ENCODE data around the gene KLK11.

Gene KLK11

DNA sequence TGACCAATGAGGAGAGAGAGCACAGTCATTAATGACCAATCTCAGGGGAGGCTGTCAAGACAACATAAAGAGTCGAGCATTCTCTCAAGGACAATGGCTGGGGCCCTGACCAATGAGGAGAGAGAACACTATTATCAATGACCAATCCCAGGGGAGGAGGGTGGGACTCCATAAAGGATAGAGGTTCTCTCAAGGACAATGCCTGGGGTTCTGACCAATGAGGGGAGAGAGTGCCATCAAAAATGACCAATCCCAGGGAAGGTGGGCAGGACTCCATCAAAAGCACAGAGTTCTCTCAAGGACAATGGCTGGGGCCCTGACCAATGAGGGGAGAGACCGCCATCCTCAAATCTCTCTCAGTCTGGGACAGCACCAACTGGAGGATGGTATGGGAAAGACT lies 3.3 kb upstream of the KLK11 start:
- in situ Hi-C loops (cut with HindIII; ENCODE audit: low sequenced_read_pairs), result no loop called here

DNA sequence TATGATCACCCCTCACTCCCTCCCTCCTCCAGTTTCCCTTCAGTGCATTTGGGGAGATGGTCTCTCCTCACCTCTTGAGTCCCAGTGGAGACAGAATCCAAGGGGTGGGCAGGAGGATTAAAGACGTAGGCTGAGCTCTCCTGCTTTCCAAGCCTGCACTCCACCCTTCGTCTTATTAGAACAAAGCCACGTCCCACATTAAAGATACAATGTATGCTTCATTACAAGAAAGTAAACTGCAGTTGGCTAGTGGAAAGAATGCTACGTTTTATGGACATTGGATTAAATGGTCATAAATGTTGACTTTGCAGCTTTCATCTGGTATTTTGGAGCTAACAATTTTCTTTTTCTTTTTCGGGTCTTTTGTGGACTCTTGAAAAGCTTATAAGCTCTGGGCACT lies 1.5 kb upstream of the KLK11 start:
- in situ Hi-C loops (cut with HindIII; ENCODE audit: low sequenced_read_pairs), result no loop called here

DNA sequence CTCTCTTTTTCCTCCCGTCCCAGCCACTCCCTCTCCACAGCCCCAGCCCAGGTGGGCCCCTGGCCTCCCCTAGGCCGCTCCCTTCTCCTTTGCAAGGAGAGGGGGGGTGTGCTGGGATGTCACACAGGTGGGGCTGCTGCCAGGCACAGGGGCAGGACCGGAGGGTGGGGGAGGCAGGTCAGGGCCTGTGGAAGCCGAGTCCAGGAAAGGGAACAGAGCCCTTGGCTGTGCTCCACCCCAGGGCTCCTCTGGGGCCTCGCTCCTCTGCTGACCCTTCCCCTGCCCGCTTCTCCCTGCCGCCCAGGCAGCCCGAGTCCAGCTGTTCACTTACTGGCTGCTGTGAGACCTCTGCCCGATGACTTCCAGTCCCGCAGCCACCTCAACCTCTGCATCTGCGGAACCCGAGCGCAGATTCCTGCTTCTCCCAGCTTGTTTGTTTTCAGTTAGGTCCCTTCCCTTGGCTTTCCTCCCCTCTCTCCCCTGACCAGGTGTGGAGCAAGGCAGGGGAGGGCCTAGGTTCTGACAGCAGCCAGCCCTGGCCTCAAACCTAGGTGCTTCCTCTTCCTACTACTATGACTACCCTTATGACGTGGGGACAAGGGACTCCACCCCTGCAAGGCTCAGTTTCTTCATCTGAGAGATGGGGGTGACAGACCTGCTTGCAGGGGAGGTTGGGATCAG lies 850 bp upstream of the KLK11 start:
- in situ Hi-C loops (cut with HindIII; ENCODE audit: low sequenced_read_pairs), result no loop called here

DNA sequence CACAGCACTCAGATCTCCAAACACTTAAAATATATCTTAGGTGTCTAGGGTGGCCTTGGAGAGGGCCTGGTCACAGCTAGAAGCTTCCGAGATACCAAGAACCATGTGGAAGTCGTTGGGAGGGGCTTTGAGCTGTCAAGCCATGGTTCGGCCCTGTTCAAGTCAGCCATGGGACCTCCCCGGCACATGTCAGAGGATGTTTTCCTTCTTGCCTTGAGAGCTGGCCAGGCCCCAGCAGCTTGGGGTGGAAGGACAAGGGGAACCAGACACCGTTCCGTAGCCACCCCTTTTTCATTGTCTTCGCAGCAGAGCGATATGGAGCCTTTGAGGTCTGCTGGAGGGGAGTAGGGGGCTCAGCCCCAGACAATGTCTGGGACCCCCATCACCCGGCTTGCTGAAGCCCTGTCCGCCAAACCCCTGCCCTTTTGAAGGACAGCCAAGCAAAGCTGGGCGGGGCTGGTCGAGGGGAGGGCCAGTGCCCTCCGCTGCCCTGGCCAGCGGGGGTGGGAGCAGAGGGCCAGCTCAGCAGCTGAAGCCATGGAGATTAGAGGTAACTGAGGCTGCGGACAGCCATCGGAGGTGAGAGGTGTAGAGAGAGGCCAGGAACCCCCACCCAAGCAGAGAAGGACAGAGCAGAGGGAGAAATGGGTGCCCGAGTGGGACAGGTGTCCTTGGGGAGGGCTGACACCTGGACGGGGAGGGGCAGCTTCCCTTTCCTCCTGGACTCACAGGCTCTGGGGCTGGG lies 435 bp downstream of the KLK11 start:
- in situ Hi-C loops (cut with HindIII; ENCODE audit: low sequenced_read_pairs), result no loop called here

DNA sequence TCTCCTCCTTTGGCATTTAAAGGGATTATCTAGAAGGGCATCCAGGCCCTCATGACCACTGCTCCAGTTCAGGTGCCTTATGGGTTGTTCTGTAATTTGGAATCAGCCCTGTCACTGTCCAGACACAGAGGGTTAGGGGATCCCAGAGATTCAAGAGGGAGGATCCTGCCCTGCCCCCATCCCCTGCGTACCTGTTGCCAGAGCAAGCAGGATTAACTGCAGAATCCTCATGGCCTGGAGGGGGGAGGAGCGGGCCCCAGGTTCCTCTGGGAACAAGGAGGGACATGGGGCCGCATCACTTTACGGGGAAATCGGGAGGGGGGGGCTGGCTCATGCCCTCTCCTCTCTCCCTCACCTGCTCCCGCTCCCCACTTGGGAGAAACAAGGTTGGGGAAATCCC lies 1.0 kb downstream of the KLK11 start:
- in situ Hi-C loops (cut with HindIII; ENCODE audit: low sequenced_read_pairs), result no loop called here

DNA sequence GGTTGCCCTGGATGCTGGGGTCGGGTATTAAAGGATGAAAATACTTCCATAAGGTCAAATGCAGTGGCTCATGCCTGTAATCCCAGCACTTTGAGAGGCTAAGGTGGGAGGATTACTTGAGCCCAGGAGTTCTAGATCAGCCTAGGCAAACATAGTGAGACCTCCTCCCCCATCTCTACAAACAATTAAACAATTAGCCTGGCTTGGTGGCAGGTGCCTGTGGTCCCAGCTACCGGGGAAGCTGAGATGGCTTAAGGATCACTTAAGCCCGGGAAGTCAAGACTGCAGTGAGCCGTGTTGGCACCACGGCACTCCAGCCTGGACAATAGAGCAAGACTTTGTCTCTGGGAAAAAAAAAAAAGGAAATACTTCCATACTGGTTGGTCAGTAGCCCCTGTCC lies 1.5 kb downstream of the KLK11 start:
- in situ Hi-C loops (cut with HindIII; ENCODE audit: low sequenced_read_pairs), result no loop called here

DNA sequence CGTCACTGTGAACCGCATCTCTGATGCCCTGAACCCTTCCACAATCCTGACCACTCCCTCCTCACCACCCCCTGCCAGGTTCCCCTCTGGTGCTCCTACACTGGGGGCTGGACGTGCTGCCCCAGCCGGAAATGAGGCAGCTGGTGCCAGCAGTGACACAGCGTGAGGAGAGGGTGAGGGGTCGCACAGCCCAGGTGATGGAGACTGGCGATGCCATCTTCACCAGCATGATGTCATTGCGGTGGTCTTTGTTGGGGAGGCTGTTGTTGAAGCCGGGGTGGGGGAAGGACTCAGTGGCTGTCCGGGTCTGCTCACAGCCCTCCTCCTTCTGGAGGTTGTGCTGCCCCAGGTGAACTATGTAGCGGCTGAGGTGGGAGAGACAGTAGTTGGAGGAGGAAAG lies 2.5 kb downstream of the KLK11 start:
- in situ Hi-C loops (cut with HindIII; ENCODE audit: low sequenced_read_pairs), result no loop called here

DNA sequence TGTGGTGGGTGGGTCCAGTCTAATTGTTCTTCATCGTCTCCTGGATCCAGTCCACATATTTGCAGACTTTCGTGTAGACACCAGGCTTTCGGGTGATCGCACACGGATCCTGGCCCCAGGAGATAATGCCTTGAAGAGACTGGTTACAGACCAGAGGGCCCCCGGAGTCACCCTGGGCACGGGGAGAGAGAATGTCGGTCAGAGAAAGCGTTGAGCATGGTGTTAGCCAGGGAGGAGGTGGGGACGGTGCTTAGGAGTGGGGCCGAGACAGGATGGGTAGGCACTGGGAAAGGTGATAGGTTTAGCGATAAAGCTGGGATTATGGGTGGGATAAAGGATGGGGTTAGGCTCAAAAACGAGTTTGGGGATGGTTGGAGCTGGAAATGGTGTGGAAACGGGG lies 3.9 kb downstream of the KLK11 start:
- in situ Hi-C loops (cut with HindIII; ENCODE audit: low sequenced_read_pairs), result no loop called here

DNA sequence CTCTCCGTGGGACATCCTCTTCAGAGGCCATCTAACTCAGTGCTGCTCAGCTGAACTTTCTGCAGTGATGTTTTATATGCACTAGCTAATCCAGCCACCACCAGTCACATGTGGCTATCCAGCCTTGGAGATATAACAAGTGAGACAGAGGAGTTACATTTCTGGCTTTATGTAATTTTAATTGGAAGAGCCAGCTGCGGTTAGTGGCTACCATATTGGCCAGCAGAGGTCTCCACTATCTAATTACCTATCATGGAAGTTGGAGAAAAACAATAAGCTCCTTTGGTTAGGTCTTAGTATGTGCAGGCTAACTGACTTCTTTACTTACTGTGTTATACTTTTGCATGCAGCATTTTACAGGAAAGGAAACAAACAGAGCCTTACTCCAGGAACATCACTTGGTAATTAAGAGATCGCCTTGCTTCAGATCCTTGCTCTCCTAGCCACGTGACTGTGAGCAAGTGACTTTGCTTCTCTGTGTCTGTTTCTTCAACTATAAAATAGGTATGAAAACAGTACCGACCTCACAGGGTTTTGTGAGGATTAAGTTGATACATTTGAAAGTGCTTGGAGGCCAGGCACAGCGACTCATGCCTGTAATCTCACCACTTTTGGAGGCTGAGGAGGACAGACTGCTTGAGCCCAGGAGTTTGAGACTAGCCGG lies 5.3 kb downstream of the KLK11 start:
- in situ Hi-C loops (cut with HindIII; ENCODE audit: low sequenced_read_pairs), result no loop called here

DNA sequence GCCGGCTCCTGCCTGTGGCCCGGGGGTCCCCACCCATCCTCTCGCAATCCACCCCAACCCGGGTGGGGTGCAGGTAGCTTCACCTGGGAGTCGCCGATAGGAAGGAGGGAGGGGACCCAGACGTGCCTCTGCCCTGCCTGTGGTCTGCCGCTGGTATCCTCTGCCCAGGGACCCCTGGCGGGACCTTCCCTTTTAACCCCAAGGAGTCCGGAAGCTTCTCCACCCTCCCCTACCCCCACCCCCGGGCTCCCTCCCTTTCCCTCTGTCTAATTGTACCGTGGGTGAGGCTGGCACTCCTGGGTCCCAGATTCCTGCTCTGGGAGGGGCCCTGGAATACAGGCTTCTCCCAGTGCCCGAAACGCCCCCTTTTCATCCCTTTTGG lies 6.9 kb downstream of the KLK11 start, which contains the start of gene KLK10:
Gene KLK10 (minus strand): TSS at position 166 of the 382 bp plus-strand sequence. CDS start 579 bp downstream, outside the sequence.
- in situ Hi-C loops (cut with HindIII; ENCODE audit: low sequenced_read_pairs), result no loop called here

DNA sequence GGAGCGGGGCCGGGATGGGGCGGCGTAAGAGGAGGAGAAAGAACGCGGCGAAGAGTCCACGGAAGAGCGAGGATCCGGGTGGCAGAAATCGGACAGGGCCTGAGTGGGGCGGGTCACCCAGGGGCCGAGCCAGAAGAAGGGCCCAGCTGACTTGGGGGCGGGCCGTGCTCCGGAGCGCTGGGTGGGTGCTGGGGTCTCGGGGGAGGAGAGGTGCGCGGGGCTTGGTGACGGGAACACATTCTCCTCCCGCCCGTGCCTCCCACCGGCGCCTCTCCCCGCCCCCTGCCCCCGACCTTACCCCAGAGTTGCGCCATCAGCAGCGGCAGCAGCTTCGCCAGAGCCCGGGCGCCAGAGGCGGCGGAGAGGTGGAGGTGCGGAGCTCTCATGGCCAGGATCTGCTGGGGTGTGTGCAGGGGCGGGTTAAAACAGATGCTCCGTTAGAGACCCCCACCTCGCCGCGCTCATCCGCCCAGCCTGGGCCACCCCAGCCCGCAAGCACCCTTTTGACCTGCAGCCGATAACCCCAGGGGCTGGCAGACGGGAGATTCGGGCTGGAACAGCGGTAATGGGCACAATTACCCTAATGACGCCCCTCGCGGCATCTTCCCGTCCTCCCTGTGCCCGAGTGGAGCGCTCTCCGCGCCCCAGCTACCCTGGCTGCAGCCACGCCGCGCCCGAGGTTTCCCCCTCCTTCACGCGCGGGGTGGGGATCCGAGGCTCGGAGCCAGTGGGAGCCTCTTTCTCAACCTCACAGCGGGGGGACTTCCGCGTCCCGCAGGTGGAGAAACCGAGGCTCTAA lies 7.5 kb downstream of the KLK11 start:
- in situ Hi-C loops (cut with HindIII; ENCODE audit: low sequenced_read_pairs), result no loop called here

DNA sequence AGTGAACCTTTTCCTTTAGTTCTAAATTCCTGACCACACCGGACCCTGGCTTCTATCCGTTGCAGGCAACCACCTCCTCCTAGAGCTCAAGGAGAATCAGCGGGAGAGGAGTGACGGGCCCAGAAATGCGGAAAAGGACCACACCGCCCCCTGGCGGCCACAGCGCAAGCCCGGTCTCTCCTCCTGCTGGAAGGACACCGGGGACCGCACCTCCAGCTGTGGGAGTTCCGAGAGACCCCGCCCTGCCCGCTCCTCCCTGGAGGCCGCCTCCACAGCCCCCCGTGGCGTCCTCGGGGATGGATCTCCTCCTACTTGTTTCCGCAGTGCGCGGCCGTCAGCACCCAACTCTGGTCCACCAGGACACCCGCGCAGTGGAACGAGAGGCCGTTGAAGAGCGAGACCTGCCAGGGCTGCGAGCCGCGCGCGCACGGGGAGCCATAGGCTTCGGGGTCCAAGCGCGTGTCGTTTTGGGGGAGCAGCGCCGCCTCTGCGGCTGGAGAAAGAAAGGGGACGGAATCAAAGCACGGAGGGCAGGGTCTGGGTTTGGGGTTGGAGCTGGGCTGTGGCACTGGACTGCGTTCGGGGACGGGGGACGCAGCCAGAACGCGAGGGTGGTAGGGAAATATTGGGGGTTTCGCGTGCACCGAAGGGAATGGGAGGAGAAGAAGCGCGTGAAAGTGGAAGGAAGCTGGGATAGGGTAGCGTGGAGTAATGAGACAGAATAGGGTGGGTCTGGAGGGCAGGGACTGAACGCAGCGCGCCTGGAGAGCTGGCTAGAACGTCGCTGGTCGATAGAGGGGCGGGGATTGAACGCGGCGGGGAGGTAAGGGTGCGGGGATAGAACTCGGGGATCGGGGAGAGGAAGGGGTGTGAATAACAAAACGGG lies 9.4 kb downstream of the KLK11 start:
- in situ Hi-C loops (cut with HindIII; ENCODE audit: low sequenced_read_pairs), result no loop called here

DNA sequence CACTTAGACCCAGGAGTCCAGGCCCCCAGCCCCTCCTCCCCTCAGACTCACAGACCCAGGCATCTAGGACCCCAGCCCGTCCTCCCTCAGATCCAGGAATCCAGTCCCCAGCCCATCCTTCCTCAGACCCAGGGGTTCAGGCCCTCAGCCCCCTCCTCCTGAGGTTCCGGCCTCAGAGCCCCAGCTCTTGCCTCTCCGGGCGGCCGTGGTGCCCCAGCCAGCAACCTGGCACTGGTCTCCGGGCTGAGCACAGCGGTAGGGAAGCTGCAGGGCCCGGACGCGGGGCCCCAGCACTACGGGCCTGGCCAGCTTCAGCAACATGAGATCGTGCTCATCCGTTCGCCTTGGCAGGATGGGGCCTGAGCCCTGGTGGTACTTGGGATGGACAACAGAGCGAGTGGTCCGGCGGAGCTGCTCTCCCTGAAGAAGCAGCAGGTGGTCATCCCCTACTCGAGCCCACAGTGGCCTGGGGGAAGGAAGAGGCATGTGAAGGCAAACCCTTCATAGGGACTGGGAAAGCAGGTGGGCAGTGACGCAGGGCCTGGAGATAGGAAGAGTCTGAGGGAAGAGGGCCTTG lies 10.6 kb downstream of the KLK11 start:
- in situ Hi-C loops (cut with HindIII; ENCODE audit: low sequenced_read_pairs), result no loop called here

DNA sequence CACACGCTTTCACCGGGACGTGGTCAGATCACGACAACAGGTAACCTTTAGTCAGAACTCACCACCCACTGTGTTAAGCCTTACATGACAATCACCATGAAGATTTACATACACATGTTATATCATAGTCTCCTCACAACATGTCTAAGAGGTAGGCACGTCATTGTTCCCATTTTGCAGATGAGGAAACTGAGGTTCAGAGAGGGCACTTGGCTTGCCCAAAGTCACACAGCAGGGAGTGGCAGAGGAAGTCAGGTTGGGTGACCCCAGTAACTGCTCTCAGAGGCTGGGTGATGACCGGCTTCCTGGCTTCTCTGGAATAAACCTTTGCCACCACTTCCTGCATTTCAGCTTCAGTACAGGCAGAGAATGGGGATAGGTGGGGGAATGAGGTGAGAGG lies 12.2 kb downstream of the KLK11 start:
- in situ Hi-C loops (cut with HindIII; ENCODE audit: low sequenced_read_pairs), result no loop called here

DNA sequence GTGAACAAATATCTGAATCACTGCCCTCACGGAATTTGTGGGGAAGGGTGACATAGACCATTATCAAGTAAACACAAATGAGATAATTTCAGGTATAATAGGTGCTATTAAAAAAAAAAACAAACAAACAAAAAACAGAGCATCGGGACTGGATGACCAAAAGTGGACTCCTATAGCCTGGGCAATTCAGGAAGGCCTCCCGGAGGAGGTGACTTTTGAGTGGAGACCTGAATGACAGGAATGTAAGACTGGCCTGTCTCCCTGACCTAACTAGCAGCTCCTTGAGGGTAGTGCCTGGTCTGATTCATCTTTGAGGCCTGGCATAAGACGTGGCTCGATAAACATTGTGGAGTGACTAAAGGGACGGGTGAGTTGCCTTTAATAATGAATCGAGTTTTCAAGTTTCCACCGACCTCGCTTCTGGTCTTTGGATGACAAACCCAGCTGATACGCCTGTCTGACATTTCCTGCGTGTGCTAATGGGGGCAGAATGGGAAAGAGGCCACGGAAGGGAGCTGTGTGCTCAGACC lies 13.7 kb downstream of the KLK11 start:
- in situ Hi-C loops (cut with HindIII; ENCODE audit: low sequenced_read_pairs), result no loop called here

DNA sequence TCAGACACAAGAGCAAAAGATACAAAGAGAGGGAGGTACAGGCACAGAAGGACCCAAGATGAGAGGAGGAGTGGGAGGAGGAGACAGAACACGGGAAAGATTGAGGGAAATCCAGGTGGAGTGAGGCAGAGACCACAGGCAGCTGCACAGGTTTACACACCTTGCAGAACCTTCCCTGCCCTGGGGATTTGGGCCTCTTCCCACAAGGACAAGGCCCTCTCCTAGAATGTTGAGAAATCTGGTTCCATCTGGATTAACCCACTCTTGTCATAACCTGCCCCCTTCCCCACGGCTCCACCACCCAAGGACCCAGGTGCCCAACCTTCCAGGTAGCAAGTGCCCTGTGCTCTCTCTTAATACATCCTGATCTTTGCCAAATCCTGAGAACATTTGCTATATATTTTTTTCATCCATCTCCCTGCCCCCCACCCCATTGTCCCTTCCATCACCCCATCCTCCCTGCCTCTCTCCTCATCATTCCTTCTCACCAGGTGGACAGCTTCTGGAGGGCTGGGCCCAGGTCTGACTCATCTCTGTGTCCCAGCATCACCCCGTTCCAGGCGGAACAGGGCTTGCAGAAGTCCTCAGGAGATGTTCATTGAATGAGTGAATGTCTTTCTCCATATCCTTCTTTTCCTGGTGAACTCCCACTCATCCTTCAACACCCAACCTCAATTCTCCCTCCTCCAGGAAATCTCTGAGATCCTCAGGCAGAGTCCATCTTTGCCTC lies 16.2 kb downstream of the KLK11 start:
- in situ Hi-C loops (cut with HindIII; ENCODE audit: low sequenced_read_pairs), result no loop called here

DNA sequence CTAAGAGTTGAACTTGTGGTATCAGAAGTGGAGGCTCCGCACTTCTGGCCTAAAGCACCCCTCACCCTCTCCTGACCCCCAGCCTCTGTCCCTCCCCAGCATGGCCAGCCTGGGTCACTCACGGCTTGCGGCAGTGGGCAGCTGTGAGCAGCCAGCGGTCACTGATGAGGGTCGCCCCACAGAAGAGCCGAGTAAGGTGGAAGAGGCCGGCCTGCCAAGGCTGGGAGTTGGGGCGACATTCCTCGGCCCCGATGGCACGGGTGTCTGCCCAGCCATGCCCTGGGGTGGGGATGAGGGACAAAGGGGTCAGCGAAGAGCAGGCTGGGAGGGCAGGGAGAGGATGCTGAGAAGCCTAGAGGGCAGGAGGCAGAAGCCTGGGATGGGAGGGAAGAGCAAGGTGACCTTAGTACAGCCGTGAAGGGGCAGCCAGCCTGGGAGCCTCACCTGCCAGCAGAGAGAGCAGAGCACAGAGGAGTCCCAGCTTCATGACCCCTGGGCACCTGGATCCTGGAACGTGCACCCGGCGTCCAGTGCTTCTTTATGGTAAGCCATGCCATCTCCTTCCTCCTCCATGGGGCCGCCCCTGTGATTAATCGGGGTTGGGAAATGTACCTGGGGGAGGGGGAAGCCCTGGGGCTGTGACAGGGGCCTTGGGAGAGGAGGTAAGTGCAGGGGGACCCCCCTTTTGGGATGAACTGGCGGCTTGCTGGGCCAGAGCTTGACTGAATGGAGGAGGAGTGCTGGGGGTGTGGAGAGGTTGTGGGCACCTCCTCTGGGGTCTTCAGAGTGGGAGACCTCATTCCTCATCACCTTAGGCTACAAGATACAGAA lies 17.1 kb downstream of the KLK11 start:
- in situ Hi-C loops (cut with HindIII; ENCODE audit: low sequenced_read_pairs), result no loop called here

DNA sequence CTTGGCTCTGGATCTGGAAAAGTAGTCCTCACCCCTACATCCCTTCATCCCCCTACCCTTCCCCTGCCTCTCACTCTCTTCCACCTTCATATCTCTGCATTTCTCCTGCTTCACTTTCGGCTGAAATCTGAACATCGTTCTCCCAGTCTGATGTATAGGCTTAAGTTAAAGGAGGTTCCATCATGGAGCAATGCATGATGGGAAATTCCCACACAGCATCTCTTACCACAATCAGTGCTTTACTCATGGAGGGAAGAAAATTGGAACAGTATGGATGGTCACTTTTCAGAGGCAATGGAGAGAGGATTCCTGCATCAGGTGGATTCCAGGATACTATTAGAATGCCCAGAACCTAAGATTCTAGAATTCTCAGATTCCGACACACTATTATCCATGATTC lies 18.9 kb downstream of the KLK11 start:
- in situ Hi-C loops (cut with HindIII; ENCODE audit: low sequenced_read_pairs), result no loop called here

Data from DLD1 (cell line).